Spleen (tissue), 11 donors: ENCODE results near the gene LGMN. TPM values are rescaled to one million over a fixed set of nuclear protein-coding genes. Genes with fewer than 3 reads are reported as not detected.

Experiments used
- DNase-seq: peaks from one replicate; pipeline ENCODE4 v3.0.0-alpha.2; 2020
- H3K27ac ChIP-seq, 8 donors: fragments of 200-600 bp; sonication (generic) in 7 of 8; 1 replicate in 4 of 8; 2 replicates in 4 of 8; pipeline versions ENCODE4 v1.5.0 to v1.8.0; 2016 to 2021; ENCODE audit warnings: inconsistent platforms in 4 of 8, mild to moderate bottlenecking in 4 of 8, moderate library complexity in 1 of 8
- H3K27me3 ChIP-seq, 7 donors: fragments of 200-600 bp; sonication (generic) in 6 of 7; replicated peaks in 1 of 7; 1 replicate in 4 of 7; 2 replicates in 3 of 7; pipeline versions ENCODE4 v1.5.0 to v1.8.0; 2016 to 2021; ENCODE audit warnings: inconsistent platforms in 3 of 7, mild to moderate bottlenecking in 1 of 7
- H3K36me3 ChIP-seq, 6 donors: fragments of 200-600 bp; sonication (generic) in 5 of 6; 1 replicate in 4 of 6; 2 replicates in 2 of 6; pipeline versions ENCODE4 v1.5.0 to v1.8.0; 2016 to 2021; ENCODE audit warnings: inconsistent platforms in 2 of 6
- H3K4me1 ChIP-seq, 6 donors: fragments of 200-600 bp; sonication (generic) in 5 of 6; 1 replicate in 3 of 6; 2 replicates in 3 of 6; pipeline versions ENCODE4 v1.5.0 to v1.8.0; 2016 to 2021; ENCODE audit warnings: inconsistent platforms in 3 of 6
- H3K4me3 ChIP-seq, 8 donors: fragments of 200-600 bp; sonication (generic) in 7 of 8; 1 replicate in 4 of 8; 2 replicates in 4 of 8; pipeline versions ENCODE4 v1.5.0 to v1.8.0; 2016 to 2021; ENCODE audit warnings: inconsistent platforms in 4 of 8, mild to moderate bottlenecking in 4 of 8, moderate library complexity in 2 of 8
- H3K9me3 ChIP-seq, 8 donors: fragments of 200-600 bp; sonication (generic) in 7 of 8; 1 replicate in 4 of 8; 2 replicates in 4 of 8; pipeline versions ENCODE4 v1.5.0 to v1.8.0; 2016 to 2021; ENCODE audit warnings: inconsistent platforms in 4 of 8
- POLR2A ChIP-seq, 3 donors: fragments of 450-650 bp; IDR thresholded peaks; one replicate each; pipeline ENCODE4 v1.5.1; 2017; ENCODE audit warnings: antibody characterized with exemption in 3 of 3, mild to moderate bottlenecking in 1 of 3
- POLR2AphosphoS5 ChIP-seq, 3 donors: sonication (generic); formaldehyde crosslinking; IDR thresholded peaks; one replicate each; pipeline ENCODE4 v1.5.1; 2017; ENCODE audit warnings: antibody characterized with exemption in 3 of 3
- WGBS, 5 donors: extraction: QIAGEN DNeasy Blood & Tissue Kit in 3 of 5; methylation state at CpG; one replicate each; pipeline versions ENCODE4 v1.1.5 to v1.1.7; 2013 to 2018; 5-methylcytosine and 5-hydroxymethylcytosine counted together
- intact Hi-C: fragments of 100-400 bp; cut with DNase I; formaldehyde crosslinking; loops from one replicate; pipeline ENCODE4 v1.15.0; 2023; ENCODE audit warnings: low total_unique reads
- polyA plus RNA-seq, 3 donors: library from polyadenylated mRNA; stranded (reverse); fragments of 200-250 nt; gene quantifications; one replicate each; pipeline ENCODE4 v1.2.1, GENCODE V29; 2013
- total RNA-seq, 7 donors: library from RNA; depleted of rRNA in 3 of 7; stranded (reverse); fragments of >200 nt in 3 of 7; fragmentation: NEBNext Ultra II Directional in 4 of 7; extraction: Animal tissue kit (Norgen Biotek cat#: 25700) in 4 of 7; gene quantifications; one replicate each; pipeline versions ENCODE4 v1.1.0 to v1.2.1, GENCODE V29; 2016 to 2021
- TF ChIP-seq, protein P1 (sequence below), 11 experiments: fragments of 200-600 bp in 7 of 11; fragments of 450-650 bp in 4 of 11; sonication (generic) in 4 of 11; IDR thresholded peaks in 8 of 11; conservative IDR thresholded peaks in 3 of 11; 1 replicate in 7 of 11; 2 replicates in 4 of 11; pipeline versions ENCODE4 v1.4.0 to v1.8.0; 2016 to 2021; ENCODE audit warnings: antibody characterized with exemption in 11 of 11, inconsistent platforms in 4 of 11, mild to moderate bottlenecking in 1 of 11
- donor health status: healthy with polysubstance abuse.
- donor health status: DM: no; HTN: no; CAD: no; lungs with moderate emphysema.
- donor health status: DM: no; HTN: no; CAD: no.
- donor health status: Bipolar disorder and iron deficiency.
- donor health status: healthy.
- donor health status: DM: no; HTN: no; CAD: no.
- donor health status: DM: yes; HTN: yes; CAD: no.

Gene LGMN
- total and polyA plus RNA-seq, 10 donors = 56.6 to 270 (median 196) TPM

DNA sequence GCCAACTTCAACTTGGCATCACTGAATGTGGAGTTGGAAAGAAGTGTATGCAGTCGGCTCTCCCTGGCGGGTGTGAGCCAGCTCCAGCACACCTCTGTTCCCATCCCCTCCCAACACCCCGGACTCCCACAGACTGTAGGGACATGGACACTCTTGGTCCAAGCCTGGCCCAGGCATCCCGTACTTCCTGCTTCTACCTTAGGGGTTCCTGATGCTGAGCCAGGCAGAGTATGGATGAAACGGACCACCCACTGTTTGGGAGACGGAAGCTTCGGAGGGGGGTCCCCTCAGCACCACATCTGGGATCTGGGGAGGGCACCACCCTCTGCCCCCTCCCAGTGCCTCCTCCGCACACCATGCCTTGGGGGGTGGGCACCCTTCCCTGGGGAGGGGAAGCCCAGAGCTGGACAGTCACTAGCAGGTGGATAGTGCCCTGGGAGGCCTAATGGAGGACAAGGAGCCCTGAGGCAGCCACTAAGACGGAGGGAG is 62.0 kb downstream of the LGMN start:
- Histone ChIP-seq H3K9me3 (no peaks in the 10 kb centered on the region), H3K4me1 (peaks cover 1 to 14% (median 10%) of the 10 kb centered on the region in 6 donors)

DNA sequence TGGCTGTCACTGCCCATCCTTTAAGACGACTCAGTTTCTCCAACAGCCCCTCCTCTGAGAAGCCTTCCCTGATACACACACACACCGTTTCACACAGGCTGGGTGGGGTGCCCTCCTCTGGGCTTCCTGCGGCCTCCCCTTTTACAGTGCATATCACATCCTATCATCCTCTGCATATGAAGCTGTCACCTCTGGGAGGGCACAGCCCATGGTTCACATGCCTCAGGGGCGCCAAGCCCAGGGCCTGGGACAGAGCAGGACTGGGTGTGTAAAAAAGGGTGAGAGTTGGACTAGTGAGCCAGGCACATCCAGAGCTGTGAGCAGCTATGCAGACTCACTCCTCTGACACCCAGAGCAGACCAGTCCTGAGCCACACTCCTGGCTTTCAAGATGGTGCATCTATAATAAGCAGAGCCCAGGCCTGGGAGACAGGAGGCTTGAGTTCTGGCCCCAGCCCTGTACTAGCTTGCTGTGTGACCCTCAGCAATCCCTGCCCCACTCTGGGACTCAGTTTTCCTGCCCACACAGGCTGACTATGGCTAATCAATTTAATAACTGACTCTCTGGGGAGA is 62.6 kb downstream of the LGMN start:
- WGBS, 5 donors = 82 to 96% (median 90%) methylated on average over 4 of the region's 4 CpGs
- intact Hi-C loops = no loop called here
- Histone ChIP-seq H3K27ac (no peak overlapping the region), H3K4me3 (no peak overlapping the region), H3K36me3 (peaks cover 0 to 100% (median 75%) of the 10 kb centered on the region in 6 donors), H3K27me3 (no peaks in the 10 kb centered on the region), H3K9me3 (no peaks in the 10 kb centered on the region), H3K4me1 (peaks cover 6 to 20% (median 16%) of the 10 kb centered on the region in 6 donors)
- TF ChIP-seq, protein P1, sequence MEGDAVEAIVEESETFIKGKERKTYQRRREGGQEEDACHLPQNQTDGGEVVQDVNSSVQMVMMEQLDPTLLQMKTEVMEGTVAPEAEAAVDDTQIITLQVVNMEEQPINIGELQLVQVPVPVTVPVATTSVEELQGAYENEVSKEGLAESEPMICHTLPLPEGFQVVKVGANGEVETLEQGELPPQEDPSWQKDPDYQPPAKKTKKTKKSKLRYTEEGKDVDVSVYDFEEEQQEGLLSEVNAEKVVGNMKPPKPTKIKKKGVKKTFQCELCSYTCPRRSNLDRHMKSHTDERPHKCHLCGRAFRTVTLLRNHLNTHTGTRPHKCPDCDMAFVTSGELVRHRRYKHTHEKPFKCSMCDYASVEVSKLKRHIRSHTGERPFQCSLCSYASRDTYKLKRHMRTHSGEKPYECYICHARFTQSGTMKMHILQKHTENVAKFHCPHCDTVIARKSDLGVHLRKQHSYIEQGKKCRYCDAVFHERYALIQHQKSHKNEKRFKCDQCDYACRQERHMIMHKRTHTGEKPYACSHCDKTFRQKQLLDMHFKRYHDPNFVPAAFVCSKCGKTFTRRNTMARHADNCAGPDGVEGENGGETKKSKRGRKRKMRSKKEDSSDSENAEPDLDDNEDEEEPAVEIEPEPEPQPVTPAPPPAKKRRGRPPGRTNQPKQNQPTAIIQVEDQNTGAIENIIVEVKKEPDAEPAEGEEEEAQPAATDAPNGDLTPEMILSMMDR (IDR thresholded peaks at IDR 0.05 in 8 of 11, conservative IDR thresholded peaks at IDR 0.05 in 3 of 11) = no peak
- peak in 1 of 3 donors; percentile 13 for TF ChIP-seq POLR2AphosphoS5 (IDR thresholded peaks at IDR 0.05)
- DNase-seq = peak; percentile 55

More for the DNA sequence above, 62.0 kb downstream of the LGMN start:
- Histone ChIP-seq H3K27ac (peak overlapping the region in 3 of 8 donors; percentile 1 to 30 (median 16)), H3K36me3 (peaks cover 0 to 100% (median 70%) of the 10 kb centered on the region in 6 donors), H3K27me3 (no peaks in the 10 kb centered on the region), H3K4me3 (peak overlapping the region in 4 of 8 donors; percentile 28 to 61 (median 38))
- DNase-seq = no peak
- intact Hi-C loops = no loop called here
- TF ChIP-seq POLR2A (IDR thresholded peaks at IDR 0.05) (no peak), POLR2AphosphoS5 (IDR thresholded peaks at IDR 0.05) (no peak)
- TF ChIP-seq, protein P1 (IDR thresholded peaks at IDR 0.05 in 8 of 11, conservative IDR thresholded peaks at IDR 0.05 in 3 of 11) = no peak
- 82 to 97% (median 86%) methylated on average over 8 to 9 of the region's 9 CpGs for WGBS, 5 donors

DNA sequence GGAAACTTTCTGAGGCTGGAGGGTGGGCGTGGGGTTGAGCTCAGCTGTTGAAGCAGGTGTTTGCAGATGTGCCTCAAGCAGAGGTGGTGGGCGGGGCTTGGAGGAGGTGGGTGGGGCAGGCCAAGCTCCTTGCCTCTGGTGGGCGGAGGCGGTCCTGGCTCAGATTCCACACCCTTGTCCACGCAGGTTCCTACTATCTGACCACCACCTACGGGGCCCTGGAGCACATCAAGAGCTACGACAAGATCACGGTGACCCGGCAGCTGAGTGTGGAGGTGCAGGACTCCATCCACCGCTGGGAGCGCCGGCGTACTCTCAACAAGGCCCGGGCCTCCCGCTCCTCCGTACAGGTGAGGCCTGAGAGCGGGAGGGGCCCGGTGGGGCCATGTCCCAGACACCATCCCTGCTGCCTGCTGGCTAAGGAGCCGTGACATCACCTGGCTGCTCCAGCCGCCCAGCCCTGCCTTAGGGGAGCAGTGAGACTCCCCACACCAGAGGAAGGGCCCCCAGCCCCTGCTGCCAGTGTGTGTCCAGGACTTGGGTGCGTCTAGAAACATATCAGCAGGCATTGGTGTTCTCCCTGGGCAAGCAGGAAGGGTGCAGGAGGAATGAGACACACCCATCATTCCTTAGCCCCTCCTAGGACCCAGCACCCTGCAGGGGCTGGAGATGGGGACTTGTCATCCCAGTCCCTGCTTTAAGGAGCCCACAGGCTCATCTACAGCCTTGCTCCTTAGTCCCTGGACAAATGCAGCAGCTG is 63.4 kb downstream of the LGMN start:
- H3K9me3 ChIP-seq = peaks cover 0 to 6% (median 0%) of the 10 kb centered on the region in 8 donors
- DNase-seq = peak; percentile 76

More for the DNA sequence above, 63.4 kb downstream of the LGMN start:
- Histone ChIP-seq H3K27me3 (no peaks in the 10 kb centered on the region), H3K27ac (no peak overlapping the region), H3K4me3 (no peak overlapping the region), H3K36me3 (peaks cover 0 to 100% (median 68%) of the 10 kb centered on the region in 6 donors), H3K4me1 (peaks cover 9 to 25% (median 20%) of the 10 kb centered on the region in 6 donors)
- 90 to 94% (median 93%) methylated on average over 15 to 21 of the region's 21 CpGs for WGBS, 5 donors
- intact Hi-C loops = no loop called here
- TF ChIP-seq POLR2A (IDR thresholded peaks at IDR 0.05) = no peak
- peak in 1 of 3 donors; percentile 72 for TF ChIP-seq POLR2AphosphoS5 (IDR thresholded peaks at IDR 0.05)
- TF ChIP-seq, protein P1 (IDR thresholded peaks at IDR 0.05 in 8 of 11, conservative IDR thresholded peaks at IDR 0.05 in 3 of 11) = no peak
